GM12872 (cell line): ENCODE results near the gene REPIN1.
A peak's percentile ranks its signal among the peaks of the same experiment; 100 is the strongest.

Experiments
- CTCF ChIP-seq: IDR thresholded peaks from 3 replicates; pipeline ENCODE4 v1.5.1; 2011; ENCODE audit warnings: low read depth, mild to moderate bottlenecking, low read length, moderate library complexity; ENCODE audit not compliant: insufficient read depth

REPIN1 gene

GRCh38 chr7:150404172-150404804 is 35.7 kb downstream of the REPIN1 start:
- no peak for TF ChIP-seq CTCF

GRCh38 chr7:150404805-150405583 is 36.4 kb downstream of the REPIN1 start:
- peak; percentile 22; the same call in 1 of the 3 replicates for TF ChIP-seq CTCF

- TF ChIP-seq CTCF, result no peak
Observed at GRCh38 chr7:150405584-150406311, 37.1 kb downstream of the REPIN1 start.

GRCh38 chr7:150406312-150406566 is 37.6 kb downstream of the REPIN1 start:
- no peak for TF ChIP-seq CTCF

GRCh38 chr7:150406567-150407421 is 38.2 kb downstream of the REPIN1 start:
- no peak for TF ChIP-seq CTCF

- no peak for TF ChIP-seq CTCF
Observed at GRCh38 chr7:150407588-150408392, 39.2 kb downstream of the REPIN1 start.
